Right atrium auricular region (tissue), 2 donors: Measurements from ENCODE around the gene SLC25A51. TPM values are rescaled to one million over a fixed set of nuclear protein-coding genes. Genes with fewer than 3 reads are reported as not detected.

Source experiments
- DNase-seq: peaks from one replicate; pipeline ENCODE4 v3.0.0-alpha.2; 2019; ENCODE audit warnings: low spot score
- H3K27ac ChIP-seq, 2 donors: fragments of 200-600 bp; sonication (generic); 1 replicate in 1 of 2; 2 replicates in 1 of 2; pipeline ENCODE4 v1.5.1; 2016 to 2019
- H3K27me3 ChIP-seq, 2 donors: fragments of 200-600 bp; sonication (generic); one replicate each; pipeline versions ENCODE4 v1.5.1 to v1.6.0; 2017 to 2019
- H3K36me3 ChIP-seq: fragments of 200-600 bp; sonication (generic); one replicate; pipeline ENCODE4 v1.5.1; 2016
- H3K4me1 ChIP-seq, 2 donors: fragments of 200-600 bp; sonication (generic); one replicate each; pipeline versions ENCODE4 v1.5.1 to v1.6.0; 2017 to 2019
- H3K4me3 ChIP-seq, 2 donors: fragments of 200-600 bp; sonication (generic); 1 replicate in 1 of 2; 2 replicates in 1 of 2; pipeline ENCODE4 v1.5.1; 2017 to 2019; ENCODE audit warnings: mild to moderate bottlenecking in 1 of 2, moderate library complexity in 1 of 2
- H3K9me3 ChIP-seq, 2 donors: fragments of 200-600 bp; sonication (generic); one replicate each; pipeline ENCODE4 v1.5.1; 2019
- total RNA-seq, 2 donors: library from RNA; depleted of rRNA; stranded (reverse); fragments of >200 nt; gene quantifications; one replicate each; pipeline ENCODE4 v1.1.0, GENCODE V29; 2016
- TF ChIP-seq, protein P1 (sequence below), 2 donors: fragments of 200-600 bp; sonication (generic); IDR thresholded peaks; one replicate each; pipeline ENCODE4 v1.5.1; 2019; ENCODE audit warnings: antibody characterized with exemption in 2 of 2

Gene SLC25A51
- total RNA-seq, 2 donors from 2014 or later = 23.5 to 27.1 TPM

DNA sequence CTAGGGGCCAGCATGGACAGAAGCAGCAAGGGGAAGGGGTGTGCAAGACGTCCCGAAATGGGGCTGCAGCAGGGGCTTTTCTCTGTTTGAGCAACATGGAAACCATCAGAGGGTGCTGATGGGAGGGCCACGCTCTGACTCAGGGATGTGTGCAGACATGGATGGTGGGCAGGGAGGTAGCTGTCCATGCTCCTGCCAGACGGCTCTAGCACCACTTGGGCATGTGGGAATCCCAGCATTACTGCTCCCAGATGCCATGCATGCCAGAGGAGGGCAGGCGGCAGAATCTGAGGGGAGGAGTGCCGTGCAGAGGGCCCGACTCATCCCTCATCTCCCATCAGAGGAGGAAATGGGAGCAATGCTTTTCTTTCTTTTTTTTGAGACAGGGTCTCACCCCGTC lies 45.6 kb upstream of the SLC25A51 start:
- Histone ChIP-seq H3K4me1 (peaks cover 0 to 65% of the 10 kb centered on the region in 2 donors), H3K27ac (no peak overlapping the region), H3K27me3 (no peaks in the 10 kb centered on the region), H3K9me3 (no peaks in the 10 kb centered on the region), H3K4me3 (no peak overlapping the region), H3K36me3 (peaks cover 22% of the 10 kb centered on the region)
- DNase-seq = no peak
- TF ChIP-seq, protein P1, sequence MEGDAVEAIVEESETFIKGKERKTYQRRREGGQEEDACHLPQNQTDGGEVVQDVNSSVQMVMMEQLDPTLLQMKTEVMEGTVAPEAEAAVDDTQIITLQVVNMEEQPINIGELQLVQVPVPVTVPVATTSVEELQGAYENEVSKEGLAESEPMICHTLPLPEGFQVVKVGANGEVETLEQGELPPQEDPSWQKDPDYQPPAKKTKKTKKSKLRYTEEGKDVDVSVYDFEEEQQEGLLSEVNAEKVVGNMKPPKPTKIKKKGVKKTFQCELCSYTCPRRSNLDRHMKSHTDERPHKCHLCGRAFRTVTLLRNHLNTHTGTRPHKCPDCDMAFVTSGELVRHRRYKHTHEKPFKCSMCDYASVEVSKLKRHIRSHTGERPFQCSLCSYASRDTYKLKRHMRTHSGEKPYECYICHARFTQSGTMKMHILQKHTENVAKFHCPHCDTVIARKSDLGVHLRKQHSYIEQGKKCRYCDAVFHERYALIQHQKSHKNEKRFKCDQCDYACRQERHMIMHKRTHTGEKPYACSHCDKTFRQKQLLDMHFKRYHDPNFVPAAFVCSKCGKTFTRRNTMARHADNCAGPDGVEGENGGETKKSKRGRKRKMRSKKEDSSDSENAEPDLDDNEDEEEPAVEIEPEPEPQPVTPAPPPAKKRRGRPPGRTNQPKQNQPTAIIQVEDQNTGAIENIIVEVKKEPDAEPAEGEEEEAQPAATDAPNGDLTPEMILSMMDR (IDR thresholded peaks at IDR 0.05) = no peak

DNA sequence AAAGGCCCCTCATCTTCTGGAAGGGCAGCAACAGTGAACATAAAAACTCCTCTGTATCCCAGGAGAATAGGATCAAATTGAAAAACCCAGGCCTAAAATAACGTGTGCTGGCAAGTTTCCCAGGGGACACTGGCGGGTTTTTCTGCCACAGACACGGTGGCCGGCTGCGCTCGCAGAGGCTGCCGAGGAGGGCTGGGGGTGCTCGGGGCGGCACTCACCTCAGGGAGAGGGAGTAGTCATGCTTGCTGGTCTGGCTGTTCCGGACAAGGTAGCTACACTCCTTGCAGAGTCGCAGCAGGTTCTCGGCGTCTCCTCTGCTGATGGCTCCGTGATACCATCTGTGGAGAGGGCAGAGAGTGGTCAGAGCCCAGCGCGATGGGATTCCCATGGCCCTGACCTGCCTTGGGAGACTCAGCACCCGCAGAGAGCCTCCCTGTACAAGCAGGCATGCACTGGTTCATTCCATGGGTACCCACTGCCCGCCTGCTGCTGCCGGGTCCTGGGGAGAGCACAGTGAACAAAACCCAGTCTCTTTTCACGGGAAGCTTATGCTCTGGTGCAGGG lies 44.6 kb upstream of the SLC25A51 start:
- H3K36me3 ChIP-seq = peaks cover 20% of the 10 kb centered on the region
- H3K27me3 ChIP-seq = no peaks in the 10 kb centered on the region
- no peaks in the 10 kb centered on the region for H3K9me3 ChIP-seq
- H3K4me1 ChIP-seq = peaks cover 0 to 63% of the 10 kb centered on the region in 2 donors
- no peak overlapping the region for H3K4me3 ChIP-seq
- no peak for DNase-seq
- TF ChIP-seq, protein P1 (IDR thresholded peaks at IDR 0.05) = no peak
- peak overlapping the region in 1 of 2 donors; percentile 21 for H3K27ac ChIP-seq

DNA sequence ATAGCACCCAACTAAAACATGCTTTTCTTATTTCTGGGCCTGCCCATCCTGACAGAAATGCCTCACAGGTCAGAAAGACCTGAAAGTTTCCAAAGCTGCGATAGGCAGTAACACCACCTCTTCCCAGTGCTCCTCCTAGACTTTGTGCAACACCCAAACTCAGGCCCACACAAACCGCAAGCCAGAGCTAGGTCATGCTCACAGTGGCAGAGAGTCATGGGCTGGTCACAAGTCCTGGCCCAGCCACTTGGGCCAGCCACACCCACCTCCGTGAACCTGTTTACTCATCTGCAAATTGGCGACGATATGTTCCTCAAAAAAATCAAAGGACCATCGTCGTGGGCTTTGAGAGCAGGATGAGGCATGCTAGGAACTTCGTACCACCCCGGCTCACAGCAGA lies 44.0 kb upstream of the SLC25A51 start:
- H3K27ac ChIP-seq = peak overlapping the region in 1 of 2 donors; percentile 21
- TF ChIP-seq, protein P1 (IDR thresholded peaks at IDR 0.05) = no peak
- H3K27me3 ChIP-seq = no peaks in the 10 kb centered on the region
- DNase-seq = no peak
- H3K36me3 ChIP-seq = peaks cover 20% of the 10 kb centered on the region
- H3K4me3 ChIP-seq = no peak overlapping the region
- no peaks in the 10 kb centered on the region for H3K9me3 ChIP-seq
- H3K4me1 ChIP-seq = peaks cover 0 to 67% of the 10 kb centered on the region in 2 donors

DNA sequence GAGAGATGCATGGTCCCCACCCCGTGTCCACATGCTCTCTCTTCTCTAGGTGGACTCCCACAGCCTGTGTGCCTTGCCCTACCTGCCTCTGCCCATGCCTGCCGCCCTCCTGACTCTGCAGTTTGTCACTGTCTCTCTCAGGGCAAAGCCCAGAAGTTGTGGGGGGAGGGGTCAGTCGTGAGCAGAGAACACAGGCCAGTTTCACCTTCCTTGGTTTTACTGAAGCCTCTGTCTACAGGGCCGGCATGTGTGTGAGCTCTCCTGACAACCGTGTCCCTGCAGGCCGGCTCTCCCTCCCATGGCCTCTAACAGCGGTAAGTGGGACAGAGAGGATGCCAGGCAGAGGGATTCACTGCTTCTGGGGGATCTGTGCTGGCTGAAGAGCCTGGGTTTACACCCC lies 43.5 kb upstream of the SLC25A51 start:
- Histone ChIP-seq H3K27me3 (no peaks in the 10 kb centered on the region), H3K4me3 (no peak overlapping the region), H3K36me3 (peaks cover 19% of the 10 kb centered on the region), H3K9me3 (no peaks in the 10 kb centered on the region), H3K27ac (no peak overlapping the region), H3K4me1 (peaks cover 0 to 71% of the 10 kb centered on the region in 2 donors)
- TF ChIP-seq, protein P1 (IDR thresholded peaks at IDR 0.05) = no peak
- DNase-seq = no peak

DNA sequence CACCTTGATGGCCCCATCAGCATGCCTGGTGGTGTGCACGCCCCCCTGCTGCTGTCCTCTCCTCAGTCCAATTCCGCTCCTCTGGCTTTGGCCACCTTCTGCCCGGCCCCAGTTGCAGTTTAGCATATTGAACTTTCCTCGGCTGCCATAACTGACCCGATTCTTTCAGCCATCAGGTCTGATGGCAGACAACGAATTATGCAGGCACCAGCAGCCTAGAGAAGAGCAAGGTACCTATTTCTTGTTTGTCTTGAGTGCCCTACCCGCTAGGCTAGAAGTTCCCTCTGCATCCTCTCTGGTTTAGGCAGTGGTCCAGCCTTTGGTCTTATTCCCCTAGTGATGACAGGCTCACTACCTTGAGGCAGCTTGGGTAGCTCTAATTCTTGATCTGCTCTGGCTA lies 43.0 kb upstream of the SLC25A51 start:
- no peaks in the 10 kb centered on the region for H3K9me3 ChIP-seq
- no peak overlapping the region for H3K4me3 ChIP-seq
- peaks cover 14% of the 10 kb centered on the region for H3K36me3 ChIP-seq
- peaks cover 0 to 71% of the 10 kb centered on the region in 2 donors for H3K4me1 ChIP-seq
- H3K27ac ChIP-seq = no peak overlapping the region
- TF ChIP-seq, protein P1 (IDR thresholded peaks at IDR 0.05) = no peak
- no peak for DNase-seq
- H3K27me3 ChIP-seq = no peaks in the 10 kb centered on the region

DNA sequence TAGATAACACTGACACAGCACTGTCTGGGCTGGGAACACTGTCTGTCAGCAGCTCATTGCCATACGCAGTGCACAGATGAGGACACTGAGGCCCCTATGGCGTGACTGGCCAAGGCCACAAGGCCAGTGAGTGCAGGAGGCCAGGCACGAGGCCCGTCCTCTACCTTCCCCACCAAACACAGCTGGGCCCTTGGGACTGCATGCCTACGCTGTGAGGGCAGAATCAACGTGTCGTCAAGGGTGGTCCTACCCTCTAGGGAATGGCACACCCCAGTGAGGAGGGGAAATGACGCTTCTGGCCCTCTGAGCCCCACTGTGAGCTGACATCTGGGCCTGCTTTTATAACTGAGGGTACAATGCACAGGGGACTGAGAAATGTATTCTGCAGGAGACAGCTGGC lies 42.1 kb upstream of the SLC25A51 start:
- H3K27ac ChIP-seq = no peak overlapping the region
- no peaks in the 10 kb centered on the region for H3K27me3 ChIP-seq
- H3K4me3 ChIP-seq = no peak overlapping the region
- DNase-seq = no peak
- H3K9me3 ChIP-seq = no peaks in the 10 kb centered on the region
- peaks cover 0 to 65% of the 10 kb centered on the region in 2 donors for H3K4me1 ChIP-seq
- H3K36me3 ChIP-seq = peaks cover 13% of the 10 kb centered on the region
- TF ChIP-seq, protein P1 (IDR thresholded peaks at IDR 0.05) = no peak
